Measurements from ENCODE around the gene GADL1.

The GADL1 gene

GRCh38 chr3:30676424-30677346 is 217.8 kb downstream of the GADL1 start:
- TF ChIP-seq GLIS3 (CRISPR knock-in tag; IDR thresholded peaks at IDR 0.05) (no peak), ARNTL (CRISPR knock-in tag; IDR thresholded peaks at IDR 0.05; ENCODE audit: borderline replicate concordance, low read depth) (no peak), CREB5 (CRISPR knock-in tag; IDR thresholded peaks at IDR 0.05; ENCODE audit: low read depth) (no peak), TCF4 (CRISPR knock-in tag; IDR thresholded peaks at IDR 0.05; ENCODE audit: borderline replicate concordance) (no peak), TSHZ2 (CRISPR knock-in tag; IDR thresholded peaks at IDR 0.05) (no peak), OSR1 (CRISPR knock-in tag; IDR thresholded peaks at IDR 0.05) (no peak), POU6F1 (CRISPR knock-in tag; IDR thresholded peaks at IDR 0.05; ENCODE audit: borderline replicate concordance, low read depth) (no peak), ZNF8 (CRISPR knock-in tag; IDR thresholded peaks at IDR 0.05) (no peak), ZFP30 (CRISPR knock-in tag; IDR thresholded peaks at IDR 0.05) (no peak), SNAI2 (CRISPR knock-in tag; IDR thresholded peaks at IDR 0.05) (no peak), BACH2 (CRISPR knock-in tag; IDR thresholded peaks at IDR 0.05; ENCODE audit: borderline replicate concordance) (no peak), ZNF70 (CRISPR knock-in tag; IDR thresholded peaks at IDR 0.05) (no peak), CSDC2 (CRISPR knock-in tag; IDR thresholded peaks at IDR 0.05) (no peak), ZC3H10 (CRISPR knock-in tag; IDR thresholded peaks at IDR 0.05) (no peak), PPARA (CRISPR knock-in tag; IDR thresholded peaks at IDR 0.05; ENCODE audit: borderline replicate concordance) (no peak), ZFP3 (CRISPR knock-in tag; IDR thresholded peaks at IDR 0.05) (no peak)
- ATAC-seq = no peak

Data from SK-N-SH treated with all-trans-retinoic acid at 6 μM for 48 hours (cell line).